GM12878 (cell line): ENCODE data around the gene KLHL26.

ENCODE experiments used
- CBX5 ChIP-seq: sonication (generic); IDR thresholded peaks from 2 replicates; pipeline ENCODE4 v1.6.1; 2016; ENCODE audit warnings: low read depth, moderate library complexity, mild to moderate bottlenecking, inconsistent platforms
- CREB1 ChIP-seq: IDR thresholded peaks from 2 replicates; pipeline ENCODE4 v1.6.1; 2012; ENCODE audit warnings: low read depth, mild to moderate bottlenecking, inconsistent platforms
- ESRRA ChIP-seq: IDR thresholded peaks from 2 replicates; pipeline ENCODE4 v1.6.1; 2012; ENCODE audit warnings: mild to moderate bottlenecking, low read length, improper control_type of control experiment
- EZH2 ChIP-seq: IDR thresholded peaks from 2 replicates; pipeline ENCODE4 v1.6.1; 2012; ENCODE audit warnings: low read depth, mild to moderate bottlenecking, control low read depth, inconsistent platforms, low read length, borderline replicate concordance; ENCODE audit not compliant: control insufficient read depth
- NBN ChIP-seq: fragments of 450-650 bp; IDR thresholded peaks from 2 replicates; pipeline ENCODE4 v1.6.1; 2016
- POLR2A ChIP-seq: IDR thresholded peaks from 2 replicates; pipeline ENCODE4 v1.6.1; 2011; ENCODE audit warnings: low read depth, mild to moderate bottlenecking, low read length
- RAD21 ChIP-seq: IDR thresholded peaks from 2 replicates; pipeline ENCODE4 v1.6.1; 2011; ENCODE audit warnings: mild to moderate bottlenecking, low read depth, low read length, moderate library complexity; ENCODE audit not compliant: insufficient read depth
- RELA ChIP-seq: fragments of 450-650 bp; IDR thresholded peaks from 2 replicates; pipeline ENCODE4 v1.8.0; 2014; ENCODE audit warnings: borderline replicate concordance; ENCODE audit not compliant: partially characterized antibody
- SMC3 ChIP-seq: IDR thresholded peaks from 2 replicates; pipeline ENCODE4 v1.6.1; 2011; ENCODE audit warnings: low read length, improper control_type of control experiment, borderline replicate concordance
- SREBF2 ChIP-seq: IDR thresholded peaks from 2 replicates; pipeline ENCODE4 v1.6.1; 2012; ENCODE audit warnings: mild to moderate bottlenecking, low read length
- ZNF207 ChIP-seq: fragments of 450-650 bp; IDR thresholded peaks from 2 replicates; pipeline ENCODE4 v1.6.1; 2014; ENCODE audit warnings: antibody characterized with exemption, mild to moderate bottlenecking, borderline replicate concordance
- TF ChIP-seq, protein P1 (sequence below): fragments of 450-650 bp; IDR thresholded peaks from 2 replicates; pipeline ENCODE4 v1.6.1; 2016; ENCODE audit warnings: mild to moderate bottlenecking, moderate library complexity, borderline replicate concordance
- TF ChIP-seq, protein P2 (sequence below): IDR thresholded peaks from 2 replicates; pipeline ENCODE4 v1.6.1; 2012; ENCODE audit warnings: low read depth, low read length, improper control_type of control experiment
- TF ChIP-seq, protein P3 (sequence below), 3 experiments: IDR thresholded peaks in 2 of 3; conservative IDR thresholded peaks in 1 of 3; 2 replicates each; pipeline ENCODE4 v1.5.1; 2011; ENCODE audit warnings: low read depth in 3 of 3, low read length in 3 of 3, mild to moderate bottlenecking in 3 of 3, control low read depth in 2 of 3, moderate library complexity in 2 of 3, inconsistent platforms in 1 of 3, mixed read lengths in 1 of 3; ENCODE audit not compliant: control insufficient read depth in 2 of 3, insufficient read depth in 1 of 3; ENCODE audit errors: extremely low read depth in 1 of 3

DNA sequence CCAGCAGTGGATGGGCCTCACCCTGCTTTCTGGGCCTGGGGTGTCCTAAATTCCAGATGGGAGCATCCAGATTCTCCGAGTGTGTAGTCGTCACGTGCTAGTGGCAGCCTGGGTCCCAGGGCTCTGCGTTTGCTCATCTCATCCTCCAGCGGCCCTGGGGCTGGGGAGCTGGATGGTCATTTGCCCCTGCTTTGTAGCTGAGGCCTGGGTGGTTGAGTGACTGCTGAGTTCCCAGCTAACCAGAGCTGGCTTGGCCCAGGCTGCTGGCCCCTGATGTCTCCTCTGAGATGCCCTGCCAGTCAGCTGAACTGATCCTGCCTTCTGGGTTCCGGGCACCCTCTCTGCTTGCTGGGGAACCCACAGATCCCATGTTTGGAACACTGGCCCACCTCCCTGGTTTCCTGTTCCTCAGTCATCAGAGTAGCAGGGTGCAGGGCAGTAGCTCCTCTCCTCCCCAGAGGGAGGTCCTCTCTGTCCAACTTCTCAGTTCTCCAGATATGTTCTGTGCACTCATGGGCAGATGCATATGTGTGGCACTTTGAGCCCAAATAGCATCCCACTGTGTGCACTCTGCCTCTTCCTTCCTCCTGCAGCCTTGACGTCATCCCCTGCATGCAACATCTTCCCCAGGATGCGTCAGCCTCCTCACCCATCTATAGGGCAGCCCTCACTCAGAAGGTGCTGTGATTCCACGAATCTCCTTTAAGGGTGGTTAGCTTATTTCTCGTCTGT is 24.3 kb downstream of the KLHL26 start:
- TF ChIP-seq RAD21 (no peak), CREB1 (no peak), ESRRA (no peak), SREBF2 (no peak), RELA (no peak), EZH2 (no peak), SMC3 (no peak), NBN (no peak), POLR2A (no peak), CBX5 (no peak), ZNF207 (no peak)
- TF ChIP-seq, protein P1, sequence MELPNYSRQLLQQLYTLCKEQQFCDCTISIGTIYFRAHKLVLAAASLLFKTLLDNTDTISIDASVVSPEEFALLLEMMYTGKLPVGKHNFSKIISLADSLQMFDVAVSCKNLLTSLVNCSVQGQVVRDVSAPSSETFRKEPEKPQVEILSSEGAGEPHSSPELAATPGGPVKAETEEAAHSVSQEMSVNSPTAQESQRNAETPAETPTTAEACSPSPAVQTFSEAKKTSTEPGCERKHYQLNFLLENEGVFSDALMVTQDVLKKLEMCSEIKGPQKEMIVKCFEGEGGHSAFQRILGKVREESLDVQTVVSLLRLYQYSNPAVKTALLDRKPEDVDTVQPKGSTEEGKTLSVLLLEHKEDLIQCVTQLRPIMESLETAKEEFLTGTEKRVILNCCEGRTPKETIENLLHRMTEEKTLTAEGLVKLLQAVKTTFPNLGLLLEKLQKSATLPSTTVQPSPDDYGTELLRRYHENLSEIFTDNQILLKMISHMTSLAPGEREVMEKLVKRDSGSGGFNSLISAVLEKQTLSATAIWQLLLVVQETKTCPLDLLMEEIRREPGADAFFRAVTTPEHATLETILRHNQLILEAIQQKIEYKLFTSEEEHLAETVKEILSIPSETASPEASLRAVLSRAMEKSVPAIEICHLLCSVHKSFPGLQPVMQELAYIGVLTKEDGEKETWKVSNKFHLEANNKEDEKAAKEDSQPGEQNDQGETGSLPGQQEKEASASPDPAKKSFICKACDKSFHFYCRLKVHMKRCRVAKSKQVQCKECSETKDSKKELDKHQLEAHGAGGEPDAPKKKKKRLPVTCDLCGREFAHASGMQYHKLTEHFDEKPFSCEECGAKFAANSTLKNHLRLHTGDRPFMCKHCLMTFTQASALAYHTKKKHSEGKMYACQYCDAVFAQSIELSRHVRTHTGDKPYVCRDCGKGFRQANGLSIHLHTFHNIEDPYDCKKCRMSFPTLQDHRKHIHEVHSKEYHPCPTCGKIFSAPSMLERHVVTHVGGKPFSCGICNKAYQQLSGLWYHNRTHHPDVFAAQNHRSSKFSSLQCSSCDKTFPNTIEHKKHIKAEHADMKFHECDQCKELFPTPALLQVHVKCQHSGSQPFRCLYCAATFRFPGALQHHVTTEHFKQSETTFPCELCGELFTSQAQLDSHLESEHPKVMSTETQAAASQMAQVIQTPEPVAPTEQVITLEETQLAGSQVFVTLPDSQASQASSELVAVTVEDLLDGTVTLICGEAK, result no peak
- TF ChIP-seq, protein P2, sequence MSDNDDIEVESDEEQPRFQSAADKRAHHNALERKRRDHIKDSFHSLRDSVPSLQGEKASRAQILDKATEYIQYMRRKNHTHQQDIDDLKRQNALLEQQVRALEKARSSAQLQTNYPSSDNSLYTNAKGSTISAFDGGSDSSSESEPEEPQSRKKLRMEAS, result no peak
- TF ChIP-seq, protein P3, sequence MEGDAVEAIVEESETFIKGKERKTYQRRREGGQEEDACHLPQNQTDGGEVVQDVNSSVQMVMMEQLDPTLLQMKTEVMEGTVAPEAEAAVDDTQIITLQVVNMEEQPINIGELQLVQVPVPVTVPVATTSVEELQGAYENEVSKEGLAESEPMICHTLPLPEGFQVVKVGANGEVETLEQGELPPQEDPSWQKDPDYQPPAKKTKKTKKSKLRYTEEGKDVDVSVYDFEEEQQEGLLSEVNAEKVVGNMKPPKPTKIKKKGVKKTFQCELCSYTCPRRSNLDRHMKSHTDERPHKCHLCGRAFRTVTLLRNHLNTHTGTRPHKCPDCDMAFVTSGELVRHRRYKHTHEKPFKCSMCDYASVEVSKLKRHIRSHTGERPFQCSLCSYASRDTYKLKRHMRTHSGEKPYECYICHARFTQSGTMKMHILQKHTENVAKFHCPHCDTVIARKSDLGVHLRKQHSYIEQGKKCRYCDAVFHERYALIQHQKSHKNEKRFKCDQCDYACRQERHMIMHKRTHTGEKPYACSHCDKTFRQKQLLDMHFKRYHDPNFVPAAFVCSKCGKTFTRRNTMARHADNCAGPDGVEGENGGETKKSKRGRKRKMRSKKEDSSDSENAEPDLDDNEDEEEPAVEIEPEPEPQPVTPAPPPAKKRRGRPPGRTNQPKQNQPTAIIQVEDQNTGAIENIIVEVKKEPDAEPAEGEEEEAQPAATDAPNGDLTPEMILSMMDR (IDR thresholded peaks at IDR 0.05 in 2 of 3, conservative IDR thresholded peaks at IDR 0.05 in 1 of 3; ENCODE audit: control insufficient read depth in 2 of 3, extremely low read depth in 1 of 3, insufficient read depth in 1 of 3, low read depth in 3 of 3, low read length in 3 of 3), result no peak
